Smooth muscle cell of bladder (primary cell): ENCODE measurements around the gene PIBF1. TPM values are rescaled to one million over a fixed set of nuclear protein-coding genes. Genes with fewer than 3 reads are reported as not detected.

Experiments used
- total RNA-seq: library from RNA; depleted of rRNA; stranded (reverse); fragments of >200 nt; gene quantifications from 2 replicates; pipeline ENCODE4 v1.2.3, GENCODE V29; 2014

Gene PIBF1
- 28.5 and 29.7 TPM in 2 replicates for total RNA-seq

GRCh38 chr13:72781451-72782439, at the start of gene PIBF1, which contains the start of gene DIS3:
Gene PIBF1 (plus strand): TSS chr13:72782133. CDS start chr13:72783470, 1,337 bp downstream.
Gene DIS3 (minus strand): TSS chr13:72781900. CDS start chr13:72781832, 68 bp downstream.

GRCh38 chr13:73058736-73059459, 277.0 kb downstream of the PIBF1 start, which contains the start of gene KLF5:
Gene KLF5 (plus strand): TSS chr13:73059005. CDS start chr13:73059328, 323 bp downstream.

Other genes with a start within 250 kb of the PIBF1 start
- gene MZT1, start 54.5 kb upstream of the PIBF1 start, total RNA-seq = 4.8 and 5.0 TPM in 2 replicates
- gene BORA, start 54.2 kb upstream of the PIBF1 start, total RNA-seq = 1.4 and 2.1 TPM in 2 replicates
- gene DIS3, start 233 bp upstream of the PIBF1 start, total RNA-seq = 25.5 and 31.2 TPM in 2 replicates